ENCODE data around the gene MYRIP.

MYRIP gene

DNA sequence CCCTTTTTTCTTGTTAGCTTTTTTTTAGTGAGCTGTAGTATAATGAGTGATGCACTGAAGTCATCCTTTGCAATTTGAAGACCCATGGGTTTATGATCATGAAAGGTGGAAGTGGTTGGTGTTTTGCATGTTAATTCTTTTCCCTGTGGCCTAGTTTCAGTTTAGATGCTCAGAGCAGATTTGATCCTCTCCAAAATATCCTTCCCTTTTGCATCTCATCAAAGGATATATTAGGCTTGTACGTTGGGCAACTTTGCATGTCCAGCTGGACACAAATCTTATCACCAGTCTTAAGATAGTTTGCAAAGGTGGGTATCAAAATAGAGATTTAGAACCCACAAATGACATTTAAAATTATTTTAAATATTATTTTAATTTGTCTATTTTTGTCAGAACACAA lies 72.7 kb downstream of the MYRIP start:
- H4K8ac ChIP-seq (ENCODE audit: low read depth, low read length) = no peak overlapping the region
- no peak overlapping the region for H2BK12ac ChIP-seq (ENCODE audit: low read length)
- no peaks in the 10 kb centered on the region for H3K9me3 ChIP-seq (replicated peaks in 1 of 2; ENCODE audit: control insufficient read depth in 2 of 2, insufficient read depth in 1 of 2, low read depth in 1 of 2, low read length in 2 of 2)
- no peak overlapping the region for H3K9ac ChIP-seq (ENCODE audit: low read depth, low read length, poor library complexity)
- H3K4me3 ChIP-seq (ENCODE audit: low read length in 2 of 2) = no peak overlapping the region
- no peak overlapping the region for H3K23ac ChIP-seq (ENCODE audit: low read depth, low read length, poor library complexity)
- H3K4me1 ChIP-seq (ENCODE audit: control insufficient read depth in 2 of 2, insufficient read depth in 1 of 2, low read depth in 1 of 2, low read length in 2 of 2) = no peaks in the 10 kb centered on the region
- no peak overlapping the region for H3K4ac ChIP-seq (ENCODE audit: low read length)
- H3K27ac ChIP-seq (replicated peaks; ENCODE audit: low read length) = no peak overlapping the region
- no CpG with 5 or more reads among the region's 1 CpG for WGBS, 2 donors (ENCODE audit: extremely low coverage in 2 of 2, insufficient read length in 2 of 2, insufficient replicate concordance in 1 of 2)
- no peak overlapping the region for H2AFZ ChIP-seq (ENCODE audit: low read length)
- no peak overlapping the region for H2BK15ac ChIP-seq (ENCODE audit: low read length)
- no peaks in the 10 kb centered on the region for H3K36me3 ChIP-seq (replicated peaks in 1 of 2; ENCODE audit: control insufficient read depth in 2 of 2, insufficient read depth in 2 of 2, low read length in 2 of 2)
- no peak overlapping the region for H3K18ac ChIP-seq (ENCODE audit: low read length)
- no peaks in the 10 kb centered on the region for H3K79me1 ChIP-seq (ENCODE audit: low read depth, low read length)
- H3K14ac ChIP-seq (ENCODE audit: low read length) = no peak overlapping the region
- H4K91ac ChIP-seq (ENCODE audit: low read depth, low read length, poor library complexity) = no peak overlapping the region
- no peak overlapping the region for H2BK120ac ChIP-seq (ENCODE audit: low read depth, low read length)
- H3K4me2 ChIP-seq (ENCODE audit: insufficient read depth, low read length, poor library complexity, severe bottlenecking) = no peak overlapping the region
- no peak overlapping the region for H2AK5ac ChIP-seq (ENCODE audit: low read depth, low read length)
- DNase-seq (ENCODE audit: low spot score) = no peak
- no peak overlapping the region for H2BK5ac ChIP-seq (ENCODE audit: low read length)
- H3K27me3 ChIP-seq (ENCODE audit: control insufficient read depth in 3 of 3, insufficient read depth in 3 of 3, low read depth in 1 of 3, low read length in 3 of 3) = no peaks in the 10 kb centered on the region

DNA sequence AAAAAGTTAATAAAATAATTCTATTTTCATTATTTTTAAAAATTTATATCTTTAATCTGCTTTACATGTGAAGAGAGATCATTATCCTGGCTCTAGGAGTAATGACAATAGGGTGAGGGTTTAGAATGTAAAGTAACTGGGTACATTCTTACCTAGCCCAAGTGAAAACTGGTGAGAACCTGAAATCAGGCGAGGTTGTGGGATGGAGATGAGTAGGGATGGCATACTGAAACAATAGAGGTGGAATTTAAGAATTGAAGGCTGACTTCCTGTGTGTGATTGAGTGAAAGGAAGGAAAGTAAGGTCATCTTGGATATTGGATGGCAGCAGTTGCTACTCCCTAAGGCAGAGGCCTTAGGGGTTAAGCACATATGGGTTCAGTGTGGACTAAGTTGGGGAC lies 82.7 kb downstream of the MYRIP start:
- no peak overlapping the region for H3K4me2 ChIP-seq (ENCODE audit: insufficient read depth, low read length, poor library complexity, severe bottlenecking)
- H3K23ac ChIP-seq (ENCODE audit: low read depth, low read length, poor library complexity) = no peak overlapping the region
- no peak overlapping the region for H2AK5ac ChIP-seq (ENCODE audit: low read depth, low read length)
- no peaks in the 10 kb centered on the region for H3K4me1 ChIP-seq (ENCODE audit: control insufficient read depth in 2 of 2, insufficient read depth in 1 of 2, low read depth in 1 of 2, low read length in 2 of 2)
- no peak for DNase-seq (ENCODE audit: low spot score)
- H3K9ac ChIP-seq (ENCODE audit: low read depth, low read length, poor library complexity) = no peak overlapping the region
- no peaks in the 10 kb centered on the region for H3K27me3 ChIP-seq (ENCODE audit: control insufficient read depth in 3 of 3, insufficient read depth in 3 of 3, low read depth in 1 of 3, low read length in 3 of 3)
- H3K27ac ChIP-seq (replicated peaks; ENCODE audit: low read length) = no peak overlapping the region
- H2BK12ac ChIP-seq (ENCODE audit: low read length) = no peak overlapping the region
- no peak overlapping the region for H3K4me3 ChIP-seq (ENCODE audit: low read length in 2 of 2)
- H3K14ac ChIP-seq (ENCODE audit: low read length) = no peak overlapping the region
- no peaks in the 10 kb centered on the region for H3K79me1 ChIP-seq (ENCODE audit: low read depth, low read length)
- no peaks in the 10 kb centered on the region for H3K36me3 ChIP-seq (replicated peaks in 1 of 2; ENCODE audit: control insufficient read depth in 2 of 2, insufficient read depth in 2 of 2, low read length in 2 of 2)
- no peak overlapping the region for H2BK120ac ChIP-seq (ENCODE audit: low read depth, low read length)
- H2BK5ac ChIP-seq (ENCODE audit: low read length) = no peak overlapping the region
- H4K8ac ChIP-seq (ENCODE audit: low read depth, low read length) = no peak overlapping the region
- H2AFZ ChIP-seq (ENCODE audit: low read length) = no peak overlapping the region
- H3K4ac ChIP-seq (ENCODE audit: low read length) = no peak overlapping the region
- no CpG with 5 or more reads among the region's 1 CpG for WGBS, 2 donors (ENCODE audit: extremely low coverage in 2 of 2, insufficient read length in 2 of 2, insufficient replicate concordance in 1 of 2)
- no peak overlapping the region for H4K91ac ChIP-seq (ENCODE audit: low read depth, low read length, poor library complexity)
- no peak overlapping the region for H2BK15ac ChIP-seq (ENCODE audit: low read length)
- H3K9me3 ChIP-seq (replicated peaks in 1 of 2; ENCODE audit: control insufficient read depth in 2 of 2, insufficient read depth in 1 of 2, low read depth in 1 of 2, low read length in 2 of 2) = no peaks in the 10 kb centered on the region
- no peak overlapping the region for H3K18ac ChIP-seq (ENCODE audit: low read length)

GRCh38 chr3:39896184-39896583 lies 86.8 kb downstream of the MYRIP start:
- no peaks in the 10 kb centered on the region for H3K27me3 ChIP-seq (ENCODE audit: control insufficient read depth in 3 of 3, insufficient read depth in 3 of 3, low read depth in 1 of 3, low read length in 3 of 3)
- no peak overlapping the region for H2BK15ac ChIP-seq (ENCODE audit: low read length)
- no peak overlapping the region for H2BK120ac ChIP-seq (ENCODE audit: low read depth, low read length)
- no peak for DNase-seq (ENCODE audit: low spot score)
- no peak overlapping the region for H3K18ac ChIP-seq (ENCODE audit: low read length)
- no peak overlapping the region for H3K4me2 ChIP-seq (ENCODE audit: insufficient read depth, low read length, poor library complexity, severe bottlenecking)
- no peak overlapping the region for H2AFZ ChIP-seq (ENCODE audit: low read length)
- H3K4me1 ChIP-seq (ENCODE audit: control insufficient read depth in 2 of 2, insufficient read depth in 1 of 2, low read depth in 1 of 2, low read length in 2 of 2) = no peaks in the 10 kb centered on the region
- no peaks in the 10 kb centered on the region for H3K36me3 ChIP-seq (replicated peaks in 1 of 2; ENCODE audit: control insufficient read depth in 2 of 2, insufficient read depth in 2 of 2, low read length in 2 of 2)
- WGBS, 2 donors (ENCODE audit: extremely low coverage in 2 of 2, insufficient read length in 2 of 2, insufficient replicate concordance in 1 of 2) = no CpG with 5 or more reads among the region's 2 CpGs
- no peak overlapping the region for H4K8ac ChIP-seq (ENCODE audit: low read depth, low read length)
- H3K9me3 ChIP-seq (replicated peaks in 1 of 2; ENCODE audit: control insufficient read depth in 2 of 2, insufficient read depth in 1 of 2, low read depth in 1 of 2, low read length in 2 of 2) = no peaks in the 10 kb centered on the region
- H3K9ac ChIP-seq (ENCODE audit: low read depth, low read length, poor library complexity) = no peak overlapping the region
- H3K79me1 ChIP-seq (ENCODE audit: low read depth, low read length) = no peaks in the 10 kb centered on the region
- H2BK5ac ChIP-seq (ENCODE audit: low read length) = no peak overlapping the region
- H3K4me3 ChIP-seq (ENCODE audit: low read length in 2 of 2) = peak overlapping the region in 1 of 2 donors; percentile 60
- no peak overlapping the region for H2BK12ac ChIP-seq (ENCODE audit: low read length)
- no peak overlapping the region for H3K4ac ChIP-seq (ENCODE audit: low read length)
- H3K14ac ChIP-seq (ENCODE audit: low read length) = no peak overlapping the region
- H2AK5ac ChIP-seq (ENCODE audit: low read depth, low read length) = no peak overlapping the region
- H3K27ac ChIP-seq (replicated peaks; ENCODE audit: low read length) = no peak overlapping the region
- no peak overlapping the region for H3K23ac ChIP-seq (ENCODE audit: low read depth, low read length, poor library complexity)
- H4K91ac ChIP-seq (ENCODE audit: low read depth, low read length, poor library complexity) = no peak overlapping the region

DNA sequence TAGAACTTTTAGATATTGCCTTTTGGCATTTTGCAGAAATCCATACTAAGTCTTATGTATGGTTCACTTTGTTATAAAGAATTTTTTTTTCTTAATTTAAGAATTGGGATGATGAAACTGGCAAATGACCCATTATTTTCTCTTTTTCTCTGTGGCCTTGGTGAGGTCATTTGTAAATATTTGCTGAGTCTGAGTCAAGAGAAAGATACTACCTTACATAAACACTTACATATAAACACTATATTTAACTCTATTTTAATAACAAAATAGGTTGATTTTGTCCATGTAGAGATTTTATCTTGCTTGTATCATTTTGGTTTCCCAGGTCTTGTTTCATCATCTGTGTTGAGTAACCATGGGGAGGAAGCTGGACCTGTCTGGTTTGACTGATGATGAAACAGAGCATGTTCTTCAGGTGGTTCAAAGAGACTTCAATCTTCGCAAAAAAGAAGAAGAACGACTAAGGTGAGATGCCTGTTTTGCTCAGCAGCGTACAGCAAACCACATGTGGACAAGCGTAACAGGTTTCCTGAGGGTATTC lies 91.1 kb downstream of the MYRIP start:
- Histone ChIP-seq H3K9ac (ENCODE audit: low read depth, low read length, poor library complexity) (no peak overlapping the region), H2AK5ac (ENCODE audit: low read depth, low read length) (no peak overlapping the region), H2AFZ (ENCODE audit: low read length) (no peak overlapping the region), H3K4me2 (ENCODE audit: insufficient read depth, low read length, poor library complexity, severe bottlenecking) (no peak overlapping the region), H3K79me1 (ENCODE audit: low read depth, low read length) (no peaks in the 10 kb centered on the region), H3K18ac (ENCODE audit: low read length) (no peak overlapping the region), H3K23ac (ENCODE audit: low read depth, low read length, poor library complexity) (no peak overlapping the region), H3K14ac (ENCODE audit: low read length) (no peak overlapping the region), H3K4me3 (ENCODE audit: low read length in 2 of 2) (no peak overlapping the region), H2BK5ac (ENCODE audit: low read length) (no peak overlapping the region), H4K8ac (ENCODE audit: low read depth, low read length) (no peak overlapping the region), H3K9me3 (replicated peaks in 1 of 2; ENCODE audit: control insufficient read depth in 2 of 2, insufficient read depth in 1 of 2, low read depth in 1 of 2, low read length in 2 of 2) (no peaks in the 10 kb centered on the region), H3K27me3 (ENCODE audit: control insufficient read depth in 3 of 3, insufficient read depth in 3 of 3, low read depth in 1 of 3, low read length in 3 of 3) (no peaks in the 10 kb centered on the region), H3K27ac (replicated peaks; ENCODE audit: low read length) (no peak overlapping the region), H2BK120ac (ENCODE audit: low read depth, low read length) (no peak overlapping the region), H2BK15ac (ENCODE audit: low read length) (no peak overlapping the region), H3K36me3 (replicated peaks in 1 of 2; ENCODE audit: control insufficient read depth in 2 of 2, insufficient read depth in 2 of 2, low read length in 2 of 2) (no peaks in the 10 kb centered on the region), H3K4me1 (ENCODE audit: control insufficient read depth in 2 of 2, insufficient read depth in 1 of 2, low read depth in 1 of 2, low read length in 2 of 2) (no peaks in the 10 kb centered on the region), H3K4ac (ENCODE audit: low read length) (no peak overlapping the region), H4K91ac (ENCODE audit: low read depth, low read length, poor library complexity) (no peak overlapping the region), H2BK12ac (ENCODE audit: low read length) (no peak overlapping the region)
- no CpG with 5 or more reads among the region's 4 CpGs for whole genome bisulfite sequencing, 2 donors (ENCODE audit: extremely low coverage in 2 of 2, insufficient read length in 2 of 2, insufficient replicate concordance in 1 of 2)
- no peak for DNase-seq (ENCODE audit: low spot score)
